ENCODE measurements around the gene TMC5.

- TF ChIP-seq EZH2 (IDR thresholded peaks at IDR 0.05; ENCODE audit: borderline replicate concordance, insufficient read depth, low read length, poor library complexity, severe bottlenecking) (no peak), TAF1 (IDR thresholded peaks at IDR 0.05; ENCODE audit: low read depth) (no peak), SMC3 (conservative IDR thresholded peaks at IDR 0.05; ENCODE audit: poor library complexity) (no peak), EP300 (conservative IDR thresholded peaks at IDR 0.05; ENCODE audit: poor library complexity, severe bottlenecking) (no peak), POLR2AphosphoS5 (IDR thresholded peaks at IDR 0.05) (no peak), REST (IDR thresholded peaks at IDR 0.05; ENCODE audit: borderline replicate concordance) (no peak)
- TF ChIP-seq, protein P1, sequence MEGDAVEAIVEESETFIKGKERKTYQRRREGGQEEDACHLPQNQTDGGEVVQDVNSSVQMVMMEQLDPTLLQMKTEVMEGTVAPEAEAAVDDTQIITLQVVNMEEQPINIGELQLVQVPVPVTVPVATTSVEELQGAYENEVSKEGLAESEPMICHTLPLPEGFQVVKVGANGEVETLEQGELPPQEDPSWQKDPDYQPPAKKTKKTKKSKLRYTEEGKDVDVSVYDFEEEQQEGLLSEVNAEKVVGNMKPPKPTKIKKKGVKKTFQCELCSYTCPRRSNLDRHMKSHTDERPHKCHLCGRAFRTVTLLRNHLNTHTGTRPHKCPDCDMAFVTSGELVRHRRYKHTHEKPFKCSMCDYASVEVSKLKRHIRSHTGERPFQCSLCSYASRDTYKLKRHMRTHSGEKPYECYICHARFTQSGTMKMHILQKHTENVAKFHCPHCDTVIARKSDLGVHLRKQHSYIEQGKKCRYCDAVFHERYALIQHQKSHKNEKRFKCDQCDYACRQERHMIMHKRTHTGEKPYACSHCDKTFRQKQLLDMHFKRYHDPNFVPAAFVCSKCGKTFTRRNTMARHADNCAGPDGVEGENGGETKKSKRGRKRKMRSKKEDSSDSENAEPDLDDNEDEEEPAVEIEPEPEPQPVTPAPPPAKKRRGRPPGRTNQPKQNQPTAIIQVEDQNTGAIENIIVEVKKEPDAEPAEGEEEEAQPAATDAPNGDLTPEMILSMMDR (IDR thresholded peaks at IDR 0.05; ENCODE audit: poor library complexity, severe bottlenecking) = no peak
Measured at GRCh38 chr16:19540241-19540970, 122.7 kb downstream of the TMC5 start.
